Kidney (tissue), 14 donors: ENCODE results near the gene GRAP. TPM values are rescaled to one million over a fixed set of nuclear protein-coding genes. Genes with fewer than 3 reads are reported as not detected.

ENCODE experiments used
- DNase-seq, 5 donors: peaks; one replicate each; pipeline ENCODE4 v3.0.0-alpha.2; 2013 to 2020
- FAIRE-seq: peaks from 2 replicates; lab custom pipeline; 2012; peaks lifted over from hg19 to GRCh38; lab: Jason Lieb, UNC
- H3K27ac ChIP-seq, 2 donors: one replicate each; pipeline ENCODE4 v1.7.0; 2013; ENCODE audit warnings: low read depth in 2 of 2, low read length in 2 of 2, inconsistent platforms in 1 of 2
- H3K27me3 ChIP-seq: one replicate; pipeline ENCODE4 v1.7.1; 2013; ENCODE audit warnings: low read length, inconsistent platforms; ENCODE audit not compliant: control insufficient read depth, insufficient read depth
- H3K36me3 ChIP-seq, 3 donors: one replicate each; pipeline versions ENCODE4 v1.7.0 to v1.7.1; 2013; ENCODE audit warnings: low read length in 3 of 3, control low read depth in 1 of 3, inconsistent platforms in 1 of 3; ENCODE audit not compliant: insufficient read depth in 3 of 3, control insufficient read depth in 2 of 3
- H3K4me1 ChIP-seq, 3 donors: one replicate each; pipeline versions ENCODE4 v1.7.0 to v1.7.1; 2013; ENCODE audit warnings: low read length in 3 of 3, inconsistent platforms in 1 of 3, low read depth in 1 of 3; ENCODE audit not compliant: control insufficient read depth in 2 of 3, insufficient read depth in 2 of 3
- H3K4me3 ChIP-seq, 3 donors: one replicate each; pipeline versions ENCODE4 v1.7.0 to v1.8.1; 2013; ENCODE audit warnings: low read length in 3 of 3, control low read depth in 1 of 3, inconsistent platforms in 1 of 3
- H3K9ac ChIP-seq, 3 donors: one replicate each; pipeline versions ENCODE4 v1.7.0 to v1.7.1; 2013; ENCODE audit warnings: low read length in 3 of 3, control low read depth in 1 of 3, inconsistent platforms in 1 of 3
- H3K9me3 ChIP-seq, 3 donors: one replicate each; pipeline versions ENCODE4 v1.7.0 to v1.7.1; 2013; ENCODE audit warnings: low read length in 3 of 3, control low read depth in 1 of 3, inconsistent platforms in 1 of 3; ENCODE audit not compliant: control insufficient read depth in 2 of 3, insufficient read depth in 1 of 3
- CTCF ChIP-seq: IDR thresholded peaks from 3 replicates; pipeline ENCODE4 v1.5.1; 2012; ENCODE audit warnings: mild to moderate bottlenecking, moderate library complexity, borderline replicate concordance; ENCODE audit not compliant: insufficient read depth; ENCODE audit errors: extremely low read depth
- intact Hi-C: fragments of 100-400 bp; cut with DNase I; formaldehyde crosslinking; loops from one replicate; pipeline ENCODE4 v1.11.1; 2022
- polyA plus RNA-seq: library from polyadenylated mRNA; stranded (reverse); fragments of 350-450 nt; fragmentation: Illumina TruSeq; extraction: RNeasy Lipid Tissue Mini Kit (QIAGEN cat#74804); gene quantifications from one replicate; pipeline ENCODE4 v1.2.3, GENCODE V29; 2014; ENCODE audit warnings: low read depth, low replicate concordance; ENCODE audit not compliant: insufficient read depth
- total RNA-seq: library from RNA; stranded (reverse); fragmentation: NEBNext Ultra II Directional; extraction: Animal tissue kit (Norgen Biotek cat#: 25700); gene quantifications from one replicate; pipeline ENCODE4 v1.2.1, GENCODE V29; 2021
- donor health status: control.
- donor health status: control.
- donor health status: control.
- donor health status: control.
- donor health status: control.
- donor health status: DM: yes; HTN: yes; CAD: no.
- donor health status: Normal renal cell carcinoma (clear cell type).

The GRAP gene
- total and polyA plus RNA-seq, 2 donors from 2014 or later, result 7.0 to 8.4 TPM

- no peak overlapping the region for H3K9ac ChIP-seq
- DNase-seq (peak in 1 of 5 donors; percentile 44), FAIRE-seq (no peak)
- no peaks in the 10 kb centered on the region for H3K27me3 ChIP-seq
- TF ChIP-seq CTCF, result no peak
- H3K4me1 ChIP-seq, result no peaks in the 10 kb centered on the region
- intact Hi-C loops, result no loop called here
- peaks cover 0 to 4% (median 0%) of the 10 kb centered on the region in 3 donors for H3K9me3 ChIP-seq
- H3K27ac ChIP-seq, result no peak overlapping the region
- no peak overlapping the region for H3K4me3 ChIP-seq
- H3K36me3 ChIP-seq, result no peaks in the 10 kb centered on the region
These were observed 36.8 kb downstream of the GRAP start for GRCh38 chr17:19009970-19010369.

GRCh38 chr17:19006698-19007097 is 40.1 kb downstream of the GRAP start:
- Histone ChIP-seq H3K4me1 (peaks cover 0 to 4% (median 0%) of the 10 kb centered on the region in 3 donors), H3K27ac (no peak overlapping the region), H3K4me3 (no peak overlapping the region), H3K9ac (no peak overlapping the region), H3K36me3 (no peaks in the 10 kb centered on the region), H3K9me3 (peaks cover 0 to 4% (median 0%) of the 10 kb centered on the region in 3 donors), H3K27me3 (no peaks in the 10 kb centered on the region)
- intact Hi-C loops, result no loop called here
- no peak for TF ChIP-seq CTCF
- FAIRE-seq, result no peak
- DNase-seq, result no peak

DNA sequence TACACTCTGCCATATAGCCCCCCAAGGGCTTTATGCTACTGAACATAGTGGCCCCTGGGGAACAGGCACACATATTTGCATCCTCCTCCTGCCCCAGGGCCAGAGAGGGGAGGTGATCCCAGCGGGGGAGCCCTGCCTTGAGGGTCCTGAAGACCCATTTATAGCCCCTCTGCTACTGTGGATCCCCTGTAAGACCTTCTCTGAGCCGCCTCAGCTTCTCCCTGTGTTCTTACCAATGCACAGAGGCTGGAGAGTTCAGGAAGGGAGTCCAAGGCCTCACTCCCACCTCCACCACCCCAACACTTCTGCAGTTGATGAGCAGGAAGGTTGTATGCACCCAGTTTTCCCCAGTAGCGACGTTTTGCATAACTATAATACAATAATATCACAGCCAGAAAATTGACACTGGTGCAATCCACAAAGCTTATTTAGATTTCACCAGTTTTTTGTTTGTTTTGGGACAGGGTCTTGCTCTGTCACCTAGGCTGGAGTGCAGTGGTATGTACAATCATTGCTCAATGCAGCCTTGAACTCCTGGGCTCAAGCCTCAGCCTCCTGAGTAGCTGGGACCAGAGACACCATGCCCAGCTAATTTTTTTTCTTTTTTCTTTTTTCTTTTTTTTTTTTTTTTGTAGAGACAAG is 40.8 kb downstream of the GRAP start:
- H3K9ac ChIP-seq, result no peak overlapping the region
- H3K4me3 ChIP-seq, result no peak overlapping the region
- no peaks in the 10 kb centered on the region for H3K27me3 ChIP-seq
- H3K4me1 ChIP-seq, result peaks cover 0 to 5% (median 0%) of the 10 kb centered on the region in 3 donors
- TF ChIP-seq CTCF, result no peak
- no peak for FAIRE-seq
- intact Hi-C loops, result no loop called here
- H3K9me3 ChIP-seq, result peaks cover 0 to 4% (median 0%) of the 10 kb centered on the region in 3 donors
- H3K27ac ChIP-seq, result no peak overlapping the region
- no peaks in the 10 kb centered on the region for H3K36me3 ChIP-seq
- DNase-seq, result peak in 1 of 5 donors; percentile 26
